ENCODE measurements around the gene IARS2. TPM values are rescaled to one million over a fixed set of nuclear protein-coding genes. Genes with fewer than 3 reads are reported as not detected.
"Not testable (repeated sequence)": the region's sequence is repeated elsewhere in the genome, so short reads cannot be mapped to it uniquely, and the experiment has no call there.

IARS2 gene
- polyA plus RNA-seq (ENCODE audit: insufficient read length in 12 of 12), result 10 to 100 TPM in 11 of 12 donors, not detected in 1; 45.1 to 61.4 (median 56.6) TPM
- long read RNA-seq, donor 1, transcript IARS2-201 (23 exons, 3,560 nt), result major isoform, 11 of 62 reads
- long read RNA-seq, donor 1, partial matches to known transcripts, result 51 of 62 reads
- long read RNA-seq, donor 1, other reads (novel, unspliced or antisense), result 0 of 62 reads
- long read RNA-seq, donor 2, transcript IARS2-201 (23 exons, 3,560 nt), result major isoform, 16 of 21 reads
- long read RNA-seq, donor 2, partial matches to known transcripts, result 5 of 21 reads
- long read RNA-seq, donor 2, other reads (novel, unspliced or antisense), result 0 of 21 reads
- long read RNA-seq, donor 3, transcript IARS2-201 (23 exons, 3,560 nt), result major isoform, 6 of 14 reads
- long read RNA-seq, donor 3, partial matches to known transcripts, result 8 of 14 reads
- long read RNA-seq, donor 3, other reads (novel, unspliced or antisense), result 0 of 14 reads
- long read RNA-seq, donor 4, partial matches to known transcripts, result 0 of 2 reads
- long read RNA-seq, donor 4, other reads (novel, unspliced or antisense), result 0 of 2 reads
- long read RNA-seq, donor 5, transcript IARS2-201 (23 exons, 3,560 nt), result major isoform, 10 of 73 reads
- long read RNA-seq, donor 5, partial matches to known transcripts, result 50 of 73 reads
- long read RNA-seq, donor 5, other reads (novel, unspliced or antisense), result 13 of 73 reads
- long read RNA-seq, donor 6, partial matches to known transcripts, result 11 of 12 reads
- long read RNA-seq, donor 6, other reads (novel, unspliced or antisense), result 0 of 12 reads
- long read RNA-seq, donor 7, transcript IARS2-201 (23 exons, 3,560 nt), result major isoform, 12 of 19 reads
- long read RNA-seq, donor 7, partial matches to known transcripts, result 7 of 19 reads
- long read RNA-seq, donor 7, other reads (novel, unspliced or antisense), result 0 of 19 reads
- long read RNA-seq, donor 8, transcript IARS2-201 (23 exons, 3,560 nt), result major isoform, 10 of 24 reads
- long read RNA-seq, donor 8, partial matches to known transcripts, result 14 of 24 reads
- long read RNA-seq, donor 8, other reads (novel, unspliced or antisense), result 0 of 24 reads
- long read RNA-seq, donor 9, partial matches to known transcripts, result 6 of 9 reads
- long read RNA-seq, donor 9, other reads (novel, unspliced or antisense), result 0 of 9 reads
- long read RNA-seq, donor 10, transcript IARS2-201 (23 exons, 3,560 nt), result major isoform, 12 of 22 reads
- long read RNA-seq, donor 10, partial matches to known transcripts, result 10 of 22 reads
- long read RNA-seq, donor 10, other reads (novel, unspliced or antisense), result 0 of 22 reads
- long read RNA-seq, donor 11, transcript IARS2-201 (23 exons, 3,560 nt), result major isoform, 10 of 29 reads
- long read RNA-seq, donor 11, partial matches to known transcripts, result 19 of 29 reads
- long read RNA-seq, donor 11, other reads (novel, unspliced or antisense), result 0 of 29 reads

DNA sequence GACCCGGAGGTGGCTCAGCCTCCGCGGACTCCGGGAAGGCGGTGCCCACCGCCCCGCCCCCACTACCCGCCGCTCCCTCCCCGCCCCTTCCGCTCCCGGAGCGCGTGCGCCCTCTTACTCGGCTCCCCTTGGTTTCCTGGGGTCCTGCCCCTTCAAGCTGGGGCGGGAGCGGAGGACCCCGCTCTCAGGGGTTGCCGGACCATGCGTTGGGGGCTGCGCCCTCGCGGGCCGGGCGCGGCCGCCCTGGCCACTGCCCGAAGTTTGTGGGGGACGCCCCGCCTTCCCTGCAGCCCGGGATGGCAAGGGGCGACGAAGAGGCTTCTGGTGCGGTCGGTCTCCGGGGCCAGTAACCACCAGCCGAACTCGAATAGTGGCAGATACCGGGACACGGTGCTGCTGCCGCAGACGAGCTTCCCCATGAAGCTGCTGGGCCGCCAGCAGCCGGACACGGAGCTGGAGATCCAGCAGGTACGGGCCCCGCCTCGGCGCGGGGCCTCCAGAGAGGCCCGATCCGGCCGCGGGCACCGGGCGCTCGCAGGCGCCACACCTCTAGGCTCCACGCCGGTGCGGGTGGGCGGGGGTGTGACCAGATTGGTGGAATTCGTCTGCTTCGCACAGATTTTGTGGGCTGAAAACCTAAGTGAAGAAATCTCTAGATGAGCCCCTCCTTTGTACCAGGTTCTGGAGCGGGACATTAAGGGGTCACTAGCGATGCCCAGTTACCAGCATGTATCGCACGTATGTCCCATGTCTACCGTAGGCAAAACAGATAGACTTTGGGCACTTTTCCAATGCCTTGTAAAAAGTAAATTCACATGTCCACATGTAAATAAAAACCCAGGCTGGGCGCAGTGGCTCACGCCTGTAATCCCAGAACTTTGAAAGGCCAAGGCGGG lies at the start of gene IARS2:
TSS of gene IARS2 (plus strand) at position 117 of the 896 bp plus-strand sequence. CDS start at position 202, 85 bp downstream.
- DNase-seq, result peak; percentile 85

DNA sequence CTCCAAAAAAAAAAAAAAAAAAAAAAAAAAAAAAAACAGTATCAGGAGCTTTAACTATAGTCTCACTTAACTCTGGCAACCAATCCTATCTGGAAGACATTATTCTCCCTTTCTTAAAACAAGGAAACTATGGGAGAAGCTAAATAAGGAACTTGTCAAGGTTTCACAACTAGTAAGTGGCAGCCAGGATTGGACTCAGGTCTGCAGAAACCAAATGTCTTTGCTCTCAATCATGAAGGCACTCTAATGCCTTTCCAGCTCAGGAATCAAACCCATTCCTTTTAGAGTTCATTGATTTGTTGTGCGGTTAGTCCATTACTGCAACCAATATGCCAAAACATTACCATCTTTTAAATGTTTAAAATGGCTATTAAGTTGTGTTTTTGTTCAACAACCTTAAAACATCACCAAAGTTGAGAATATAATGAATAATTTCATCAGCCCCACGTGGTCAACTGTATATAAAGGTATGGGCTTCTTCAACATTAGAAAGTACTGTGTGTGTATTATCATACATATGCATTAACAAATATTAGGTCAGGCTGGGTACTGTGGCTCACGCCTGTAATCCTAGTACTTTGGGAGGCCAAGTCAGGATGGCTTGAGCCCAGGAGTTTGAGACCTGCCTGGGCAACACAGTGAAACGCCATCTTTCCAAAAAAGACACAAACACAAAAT lies 49.1 kb upstream of the IARS2 start:
- no peak for DNase-seq

DNA sequence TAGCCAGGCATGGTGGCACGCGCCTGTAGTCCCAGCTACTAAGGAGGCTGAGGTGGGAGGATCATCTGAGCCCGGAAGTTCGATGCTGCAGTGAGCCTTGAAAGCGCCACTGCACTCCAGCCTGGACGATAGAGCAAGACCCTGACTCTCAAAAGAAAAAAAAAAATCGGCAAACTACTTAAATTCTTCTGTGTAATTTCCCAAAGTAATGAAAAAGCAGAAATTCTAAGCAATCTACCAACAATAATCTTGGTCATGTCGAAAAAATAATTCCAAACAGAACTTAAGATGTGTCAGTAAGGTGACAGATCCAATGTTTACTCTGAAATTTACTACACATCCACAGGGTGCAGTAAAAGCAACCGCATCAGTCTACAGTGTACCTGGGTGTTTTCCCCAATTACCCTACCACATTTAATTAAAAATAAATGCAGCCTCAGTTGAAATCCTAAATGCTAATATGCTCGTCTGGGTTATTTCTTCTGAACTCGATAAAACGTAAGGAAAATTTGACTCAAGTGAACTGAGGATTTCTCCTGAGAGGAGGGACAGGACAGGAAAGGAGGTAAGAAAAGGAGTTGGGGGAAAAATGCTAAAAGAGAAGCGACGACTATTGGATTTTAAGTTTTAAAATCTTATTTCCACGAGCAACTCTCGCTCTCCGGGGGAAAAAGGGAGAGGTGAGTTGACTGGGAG lies 48.4 kb upstream of the IARS2 start:
- DNase-seq, result peak; percentile 18

DNA sequence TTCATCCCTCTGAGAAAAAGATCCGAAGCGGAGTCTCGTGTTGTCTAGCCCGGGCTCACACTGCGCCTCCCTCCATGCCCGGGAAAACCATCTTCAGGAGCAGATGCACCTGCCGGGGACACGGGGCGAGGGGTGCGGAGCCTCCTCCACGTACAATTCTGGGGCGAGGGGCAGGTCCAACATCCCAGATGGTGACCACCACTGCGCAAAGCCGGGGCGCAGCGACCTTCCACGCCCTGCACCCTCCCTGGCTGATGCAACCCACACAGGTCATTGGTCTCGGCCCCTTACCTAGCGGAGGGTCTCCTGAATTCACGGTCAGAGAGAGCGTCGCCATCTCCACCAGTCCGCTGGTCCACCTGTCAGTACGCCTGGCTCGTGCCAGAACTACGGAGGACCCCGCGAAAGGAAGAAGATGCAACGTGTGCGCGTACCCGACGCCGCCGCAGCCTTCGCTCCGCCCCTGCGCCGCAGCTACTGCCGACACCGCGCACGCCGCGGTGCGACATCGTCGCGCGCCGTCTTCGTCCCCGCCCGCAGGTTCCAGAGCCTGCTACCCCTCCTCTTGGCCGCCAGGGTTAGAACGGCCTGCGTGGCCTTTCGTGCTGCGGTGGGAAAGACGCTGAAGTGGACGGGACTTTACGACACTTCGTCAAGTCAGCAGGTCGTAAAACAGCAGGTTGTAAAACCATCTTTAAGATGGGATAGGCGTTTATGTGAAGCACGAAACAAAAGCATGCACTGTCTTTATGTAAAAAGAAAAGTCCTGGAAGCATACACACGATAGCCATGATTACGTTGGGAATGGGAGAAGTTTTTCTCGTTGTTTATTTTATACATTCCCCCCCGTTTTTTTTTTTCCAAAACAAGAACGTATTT lies 47.6 kb upstream of the IARS2 start, which contains the start of gene EPRS1:
TSS of gene EPRS1 (minus strand) at position 454 of the 879 bp plus-strand sequence. CDS start at position 337, 117 bp downstream.
- peak; percentile 96 for DNase-seq

DNA sequence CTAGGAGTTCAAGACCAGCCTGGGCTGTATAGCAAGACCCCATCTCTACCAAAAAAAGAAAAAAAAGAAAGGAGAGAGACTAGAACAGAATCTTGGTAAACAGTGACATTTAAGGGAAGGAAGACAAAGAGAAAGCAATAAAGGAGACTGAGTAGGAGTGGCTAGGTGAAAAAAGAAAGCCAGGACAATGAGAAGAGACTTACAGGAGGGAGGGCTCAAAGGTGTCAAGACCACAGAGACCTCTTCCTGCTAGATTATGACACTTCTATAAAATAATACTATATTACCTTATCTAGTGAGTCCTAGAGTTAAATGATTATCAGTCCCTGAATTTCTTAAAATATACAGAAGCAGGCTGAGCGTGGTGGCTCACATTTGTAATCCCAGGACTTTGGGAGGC lies 37.6 kb upstream of the IARS2 start:
- no peak for DNase-seq

DNA sequence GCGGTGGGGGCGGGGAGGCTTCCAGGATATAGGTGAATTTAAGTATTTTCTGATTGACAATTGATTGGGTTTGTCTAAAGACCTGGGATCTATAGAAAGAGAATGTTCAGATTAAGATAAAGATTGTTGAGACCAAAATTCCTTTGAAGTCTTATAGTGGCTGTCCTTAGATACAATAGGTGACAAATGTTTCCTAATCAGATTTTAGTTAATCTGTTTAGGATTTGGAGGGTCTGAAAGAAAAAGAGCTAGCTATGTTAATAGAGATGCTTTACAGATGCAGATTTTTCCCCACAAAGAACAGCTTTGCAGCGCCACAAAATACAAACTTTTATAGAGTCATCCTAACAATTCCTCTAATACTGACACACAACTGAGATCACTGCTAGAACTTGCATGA lies 33.1 kb upstream of the IARS2 start:
- no peak for DNase-seq

DNA sequence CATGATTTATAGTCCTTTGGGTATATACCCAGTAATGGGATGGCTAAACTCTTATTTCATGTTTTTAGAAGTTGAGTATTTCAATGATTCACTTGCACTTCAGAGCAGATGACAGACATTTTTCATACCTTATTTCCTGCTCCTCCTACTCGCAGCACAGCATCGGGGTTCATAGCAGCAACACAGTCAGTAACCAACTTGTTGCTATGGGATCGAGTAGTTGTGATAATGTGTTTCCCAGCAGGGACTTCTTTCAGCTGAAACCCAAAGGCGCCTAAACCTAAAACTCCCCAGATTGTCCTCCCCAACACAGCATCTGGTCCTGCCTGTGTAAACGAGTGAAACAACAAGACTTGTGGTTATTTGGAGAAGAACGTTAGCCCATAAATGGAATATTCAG lies 31.3 kb upstream of the IARS2 start:
- no peak for DNase-seq

DNA sequence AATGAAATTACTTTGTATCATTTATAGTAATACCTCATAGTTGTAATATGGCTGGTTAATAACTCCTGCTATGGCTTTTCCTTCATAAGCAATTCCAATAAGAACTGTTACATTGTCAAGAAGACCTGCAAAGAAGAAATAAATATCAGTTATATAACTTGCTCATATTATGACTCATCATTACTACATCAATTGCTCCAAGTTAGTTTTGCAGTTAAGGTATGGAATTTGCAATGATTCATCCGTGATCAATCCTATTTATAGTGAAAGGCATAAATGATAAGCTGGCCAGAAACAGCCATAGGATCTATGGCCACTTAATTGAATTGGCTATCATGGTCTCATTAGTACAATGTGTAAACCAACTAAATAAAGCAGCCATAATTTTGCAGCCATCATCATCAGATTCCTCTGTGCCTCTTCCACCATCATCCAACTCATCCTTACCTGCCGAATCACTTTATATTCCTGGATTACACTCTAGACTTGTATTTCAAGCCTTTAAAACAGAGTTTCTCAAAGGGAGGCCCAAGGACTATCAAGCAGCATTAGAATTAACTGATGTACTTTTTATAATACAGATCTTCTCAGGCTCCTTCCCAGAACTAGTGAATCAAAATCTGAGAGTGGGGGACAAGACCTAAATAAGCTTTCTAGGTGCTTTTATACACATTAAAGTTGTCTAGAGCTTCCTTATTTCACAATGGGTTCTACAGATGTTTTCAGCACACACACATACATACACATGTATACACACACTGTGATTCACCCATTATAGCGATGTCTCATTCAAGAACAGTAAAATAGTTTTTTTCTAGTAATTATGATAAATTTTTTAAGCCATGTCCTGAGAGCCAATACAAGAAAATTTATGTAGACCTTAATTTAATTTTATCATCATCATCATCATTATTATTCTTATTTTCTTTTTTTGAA lies 26.4 kb upstream of the IARS2 start:
- no peak for DNase-seq

DNA sequence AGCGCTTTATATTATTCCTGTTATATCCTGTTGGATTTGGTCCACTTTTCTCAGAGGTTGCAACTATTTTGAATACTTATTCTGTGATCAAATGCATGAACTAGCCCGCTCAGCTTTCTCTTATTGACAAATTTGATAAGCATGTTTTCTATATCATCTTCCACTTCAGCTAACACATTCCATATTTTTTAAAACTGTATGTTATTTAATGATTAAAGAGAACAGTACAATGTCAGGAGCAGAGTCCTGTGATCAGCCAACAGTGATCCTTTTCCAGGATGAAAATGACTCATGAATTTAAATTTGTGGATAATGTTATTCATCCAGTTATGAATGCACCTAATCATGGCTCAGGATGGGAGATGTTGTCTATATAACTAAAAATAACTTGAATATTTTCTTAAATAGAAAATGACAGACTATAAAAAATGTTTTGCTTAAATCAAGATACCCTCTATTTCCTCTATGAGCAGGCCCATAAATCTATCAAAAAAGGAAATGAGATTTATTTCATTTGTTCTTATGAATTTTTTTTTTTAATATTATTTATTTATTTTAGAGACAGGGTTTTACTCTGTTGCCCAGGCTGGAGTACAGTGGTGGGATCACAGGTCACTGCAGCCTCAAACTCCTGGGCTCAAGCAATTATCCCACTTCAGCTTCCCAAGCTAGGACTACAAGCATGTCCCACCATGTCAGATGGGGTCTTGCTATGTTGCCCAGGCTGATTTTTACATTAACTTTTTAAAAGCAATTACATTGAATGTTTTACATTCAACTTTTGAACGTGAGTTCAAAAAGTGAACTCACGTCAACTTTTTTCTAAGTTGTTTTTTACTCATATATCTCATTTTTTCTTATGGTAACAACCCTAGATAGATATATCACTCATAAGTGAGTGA lies 16.8 kb upstream of the IARS2 start:
- no peak for DNase-seq

DNA sequence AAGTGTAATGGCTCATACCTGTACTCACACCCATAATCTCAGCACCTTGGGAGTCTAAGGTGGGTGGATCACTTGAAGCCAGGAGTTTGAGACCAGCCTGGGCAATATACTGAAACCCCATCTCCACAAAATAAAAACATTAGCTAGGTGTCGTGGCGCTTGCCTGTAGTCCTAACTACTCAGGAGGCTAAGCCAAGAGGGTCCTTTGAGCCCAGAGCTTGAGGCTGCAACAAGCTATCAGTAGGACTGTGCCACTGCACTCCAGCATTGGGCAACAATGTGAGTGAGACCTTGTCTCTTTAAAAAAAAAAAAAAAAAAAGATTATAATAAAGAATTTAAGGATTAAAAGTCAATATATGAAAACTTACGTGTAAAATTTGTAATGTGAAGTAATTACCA lies 16.0 kb upstream of the IARS2 start:
- DNase-seq, result no peak

DNA sequence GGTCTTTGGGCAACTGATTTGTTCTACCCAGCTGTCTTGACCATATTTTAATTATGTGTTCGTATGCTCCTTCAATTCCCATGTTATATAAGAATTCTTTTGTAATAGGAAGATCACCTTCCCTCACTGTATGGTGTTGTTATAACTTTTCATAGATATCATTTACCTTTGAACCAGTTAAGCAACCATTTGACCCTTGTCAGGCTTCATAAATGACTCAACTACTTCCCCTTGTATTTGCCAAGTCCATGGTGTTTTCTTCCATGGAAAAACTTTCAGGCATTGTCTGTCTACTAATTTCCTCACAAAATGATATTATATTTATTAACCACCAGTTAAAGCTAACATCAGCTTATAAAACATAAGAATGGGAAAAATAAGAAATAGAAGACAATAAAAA lies 9.5 kb upstream of the IARS2 start:
- DNase-seq, result no peak

DNA sequence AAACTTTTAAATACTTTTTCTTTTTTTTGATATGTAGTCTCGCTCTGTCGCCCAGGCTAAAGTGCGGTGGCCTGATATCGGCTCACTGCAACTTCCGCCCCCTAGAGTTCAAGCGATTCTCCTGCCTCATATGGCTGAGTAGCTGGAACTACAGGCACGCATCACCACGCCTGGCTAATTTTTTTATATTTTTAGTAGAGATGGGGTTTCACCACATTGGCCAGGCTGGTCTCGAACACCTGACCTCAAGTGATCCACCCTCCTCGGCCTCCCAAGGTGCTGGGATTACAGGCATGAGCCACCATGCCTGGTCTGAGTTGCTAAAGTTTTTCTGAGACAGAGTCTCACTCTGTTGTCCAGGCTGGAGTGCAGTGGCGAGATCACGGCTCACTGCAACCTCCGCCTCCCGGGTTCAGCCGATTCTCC lies 7.7 kb upstream of the IARS2 start:
- DNase-seq, result not testable (repeated sequence)

DNA sequence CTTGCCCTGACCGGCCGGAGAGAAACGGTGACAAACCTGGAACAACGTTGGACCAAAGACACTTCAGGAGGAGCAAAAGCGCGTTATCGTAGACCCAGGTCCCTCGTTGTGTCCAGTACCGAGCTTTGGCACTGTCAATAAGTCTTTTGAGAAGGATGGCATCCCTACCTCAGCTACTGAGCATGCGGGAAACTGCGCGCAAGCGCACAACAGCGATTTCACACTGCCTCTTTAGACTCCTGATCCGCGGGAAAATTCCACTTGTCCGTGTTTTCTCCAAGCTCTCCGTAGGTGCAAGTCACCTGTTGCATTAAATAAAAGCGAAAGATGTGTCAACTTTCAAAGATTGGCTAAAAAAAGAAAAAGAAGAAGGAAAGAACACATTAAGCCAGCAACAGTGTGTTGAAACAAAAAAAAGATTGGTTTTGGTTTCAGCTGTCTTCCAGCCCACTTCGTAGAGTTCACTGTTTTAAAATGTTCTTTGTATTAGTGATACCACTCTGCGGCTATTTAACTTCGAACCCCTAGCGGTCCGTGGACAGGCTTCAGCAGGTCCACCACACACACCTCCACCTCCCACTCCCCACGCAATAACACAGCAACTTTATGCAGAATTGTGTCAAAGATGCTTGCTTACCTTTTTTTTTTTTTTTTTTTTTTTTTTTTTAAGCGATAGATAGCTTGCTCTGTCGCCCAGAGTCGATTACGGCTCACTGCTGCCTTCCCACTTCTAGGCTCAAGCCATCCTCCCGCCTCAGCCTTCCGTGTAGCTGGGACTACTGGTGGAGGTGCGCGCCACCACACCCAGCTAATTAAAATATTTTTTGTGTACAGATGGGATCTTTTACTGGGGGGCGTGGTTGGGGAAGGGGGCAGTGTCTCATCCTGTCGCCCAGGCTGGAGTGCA lies 4.0 kb upstream of the IARS2 start, which contains the start of gene BPNT1:
TSS of gene BPNT1 (minus strand) at position 139 of the 907 bp plus-strand sequence. CDS start 9,942 bp downstream, outside the sequence.
- peak; percentile 96 for DNase-seq

DNA sequence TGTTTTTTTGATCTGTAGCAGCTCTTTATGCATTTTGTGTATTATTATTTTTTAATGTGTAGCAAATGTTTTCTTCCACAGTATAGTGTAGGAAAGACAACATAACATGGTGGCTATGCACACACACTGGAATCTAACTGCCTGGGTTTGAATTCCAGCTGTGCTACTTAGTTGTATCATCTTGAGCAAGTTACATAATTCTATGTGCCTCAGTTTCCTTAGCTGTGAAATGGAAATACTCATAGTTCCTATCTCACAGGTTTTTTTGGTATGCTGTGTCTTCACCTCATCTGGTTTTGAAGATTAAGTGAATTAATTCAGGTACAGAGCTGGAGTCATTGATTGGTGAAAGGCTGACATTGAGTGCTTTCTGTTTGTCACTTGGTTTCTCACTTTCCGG lies 1.2 kb upstream of the IARS2 start:
- no peak for DNase-seq
